Measurements from ENCODE around the gene BRF1. TPM values are rescaled to one million over a fixed set of nuclear protein-coding genes. Genes with fewer than 3 reads are reported as not detected.

Gene BRF1
- total and polyA plus RNA-seq, 2 of the 8 experiments (the other 6 are each of a cell fraction or from before 2014, with no cell fraction given): 7.7 to 18.3 TPM

DNA sequence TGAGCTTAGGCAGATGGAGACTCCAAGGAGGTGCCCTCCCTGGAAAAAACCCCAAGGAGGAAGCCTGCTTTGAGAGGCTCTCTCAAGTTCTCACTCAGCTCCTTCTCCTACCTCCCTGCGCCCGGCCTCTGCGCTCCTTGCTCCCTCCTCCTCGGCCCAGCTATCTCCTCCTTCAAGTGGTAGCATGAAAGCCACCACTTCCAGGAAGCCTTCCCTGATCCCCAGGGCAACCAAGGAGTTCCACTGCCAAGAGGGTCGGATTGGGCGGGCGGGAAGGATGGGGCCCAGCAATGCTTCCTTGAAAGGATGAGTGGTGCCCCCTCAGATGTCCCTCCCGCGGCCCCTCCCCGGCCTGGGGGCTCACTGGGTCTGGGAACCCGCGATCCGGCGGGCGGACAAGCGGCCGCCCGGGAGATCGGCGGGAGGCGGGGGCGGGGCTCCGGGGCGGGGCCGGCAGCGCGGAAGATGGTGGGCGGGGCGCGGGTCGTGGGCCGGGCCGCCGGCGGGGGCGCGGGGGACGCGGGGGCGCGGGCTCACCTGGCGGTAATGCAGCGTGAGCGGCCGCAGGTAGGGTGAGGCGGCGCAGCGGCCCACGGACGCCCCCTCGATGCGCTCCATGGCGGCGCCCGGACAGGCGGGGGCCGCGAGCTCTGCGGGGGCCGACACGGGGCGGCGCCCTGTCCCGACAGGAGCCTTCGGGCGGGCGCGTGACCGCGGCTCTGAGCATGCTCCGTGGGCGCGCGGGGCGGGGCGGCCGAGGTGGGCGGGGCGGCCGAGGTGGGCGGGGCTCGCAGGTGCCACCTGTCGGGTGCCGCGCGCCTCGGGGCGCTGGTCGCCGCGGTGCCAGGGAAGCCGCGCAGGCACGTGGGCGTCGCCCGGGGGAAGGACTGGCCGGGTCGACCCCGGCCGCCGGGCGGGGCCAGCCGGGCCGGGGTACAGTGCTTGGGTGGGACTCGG, 119.9 kb downstream of the BRF1 start, which contains the start of gene NUDT14:
NUDT14 (minus strand) TSS at position 721 of the 957 bp plus-strand sequence; CDS start at position 618, 103 bp downstream.
- Histone ChIP-seq H4K20me1 (replicated peaks in 1 of 2; ENCODE audit: control insufficient read depth in 1 of 2, insufficient read depth in 2 of 2, low read length in 2 of 2) (peaks cover 5 to 10% of the 10 kb centered on the region in 2 experiments), H3K18ac (ENCODE audit: extremely low read depth, low read length) (no peak within 1 kb of the TSS; the same call in 1 of the 2 replicates), H3K9me3 (ENCODE audit: insufficient read depth in 2 of 2, low read depth in 1 of 2, low read length in 1 of 2) (no peaks in the 10 kb centered on the region), H3K79me2 (ENCODE audit: control insufficient read depth in 1 of 2, insufficient read depth in 2 of 2, low read length in 2 of 2) (no peaks in the 10 kb centered on the region), H4K5ac (ENCODE audit: insufficient read length, low read depth, low read length) (no peak within 1 kb of the TSS), H3K4ac (replicated peaks; ENCODE audit: insufficient read length, low read depth, low read length) (peak within 1 kb of the TSS; percentile 69), H3K27me3 (replicated peaks in 1 of 4; ENCODE audit: control insufficient read depth in 3 of 4, extremely low read depth in 1 of 4, insufficient read depth in 3 of 4, low read length in 3 of 4) (peaks cover 0 to 10% (median 8%) of the 10 kb centered on the region in 4 experiments; a peak in 4 of 7 replicates), H2AFZ (ENCODE audit: low read length) (no peak within 1 kb of the TSS), H2AK5ac (ENCODE audit: low read depth, low read length) (no peak within 1 kb of the TSS), H3K36me3 (ENCODE audit: control insufficient read depth in 2 of 4, insufficient read depth in 4 of 4, low read length in 3 of 4) (no peaks in the 10 kb centered on the region), H3K23ac (ENCODE audit: insufficient read length) (no peak within 1 kb of the TSS), H3K79me1 (ENCODE audit: low read depth, low read length) (no peaks in the 10 kb centered on the region; the same call in 1 of the 2 replicates), H3K4me1 (replicated peaks in 1 of 4; ENCODE audit: control insufficient read depth in 3 of 4, insufficient read depth in 4 of 4, low read length in 3 of 4) (peaks cover 0 to 10% (median 1%) of the 10 kb centered on the region in 4 experiments; a peak in 1 of 7 replicates), H3K4me3 (ENCODE audit: extremely low read depth in 1 of 4, insufficient read depth in 2 of 4, low read depth in 3 of 4, low read length in 4 of 4) (peak within 1 kb of the TSS; percentile 33 to 72 (median 53); a peak in 7 of 8 replicates), H2BK12ac (ENCODE audit: low read depth, low read length) (no peak within 1 kb of the TSS), H2BK120ac (replicated peaks; ENCODE audit: low read depth, low read length) (no peak within 1 kb of the TSS), H3K14ac (ENCODE audit: insufficient read length) (no peak within 1 kb of the TSS), H4K91ac (replicated peaks; ENCODE audit: insufficient read length, low read length) (no peak within 1 kb of the TSS), H4K8ac (ENCODE audit: extremely low read depth, insufficient read depth, low read length) (no peak within 1 kb of the TSS; the same call in 1 of the 2 replicates), H3K9ac (replicated peaks in 1 of 4; ENCODE audit: extremely low read depth in 1 of 4, low read depth in 3 of 4, low read length in 3 of 4) (no peak within 1 kb of the TSS), H3K4me2 (ENCODE audit: insufficient read depth in 1 of 2, low read depth in 2 of 2, low read length in 2 of 2) (peak within 1 kb of the TSS; percentile 68 to 74), H3K23me2 (ENCODE audit: low read depth, low read length) (peaks cover 3% of the 10 kb centered on the region; the same call in 1 of the 2 replicates), H3K56ac (replicated peaks; ENCODE audit: insufficient read length, low read depth, low read length) (no peak within 1 kb of the TSS), H3K27ac (ENCODE audit: low read depth, low read length) (no peak within 1 kb of the TSS), H2BK20ac (ENCODE audit: low read length) (no peak within 1 kb of the TSS), H2BK5ac (ENCODE audit: low read depth, low read length) (no peak within 1 kb of the TSS), H2BK15ac (ENCODE audit: low read length) (no peak within 1 kb of the TSS)
- 0% methylated on average over 17 of the region's 106 CpGs; no CpG with 5 or more reads in 1 of the 2 experiments for WGBS, 2 experiments (ENCODE audit: extremely low coverage in 1 of 2, insufficient coverage in 1 of 2, insufficient read length in 1 of 2, insufficient replicate concordance in 2 of 2, low coverage in 1 of 2, low lambda C conversion rate in 2 of 2, missing lambda C conversion rate in 1 of 2)
- FAIRE-seq: no peak
- peak in 1 of 2 experiments; percentile 92 for DNase-seq (ENCODE audit: low read depth in 1 of 2, low spot score in 2 of 2)
- ChIA-PET CTCF (ENCODE audit: partially characterized antibody) (interaction anchor here (0.8 to 2.7 kb wide), 18 partner anchors 8 to 171 kb away, joined by 3 to 27 read pairs (median 5); partner anchors contain the start of genes BTBD6, JAG2 and PACS2), POLR2A (ENCODE audit: partially characterized antibody) (interaction anchor here (1.0 to 1.1 kb wide), 2 partner anchors 15 to 23 kb away, joined by 3 read pairs; no protein-coding TSS in a partner anchor)
- TF ChIP-seq KDM4A (IDR thresholded peaks at IDR 0.05; ENCODE audit: low read depth, low read length, severe bottlenecking) (peak; percentile 72), PHF8 (conservative IDR thresholded peaks at IDR 0.05; ENCODE audit: low read depth, low read length) (peak; percentile 59), CTBP2 (IDR thresholded peaks at IDR 0.05; ENCODE audit: borderline replicate concordance, insufficient read depth, insufficient read length, low read length) (no peak), FOSL1 (IDR thresholded peaks at IDR 0.05; ENCODE audit: insufficient read depth, low read depth, low read length) (0 out of 2 replicates have a peak, but pooled peaks have one; percentile 3), ZNF274 (IDR thresholded peaks at IDR 0.05; ENCODE audit: borderline replicate concordance, extremely low read depth, low read length) (no peak), NRF1 (IDR thresholded peaks at IDR 0.05; ENCODE audit: low read depth, low read length) (peak; percentile 25; the same call in 1 of the 2 replicates)
